Hair follicle dermal papilla cell (primary cell): ENCODE measurements around the gene TENT5C. TPM values are rescaled to one million over a fixed set of nuclear protein-coding genes. Genes with fewer than 3 reads are reported as not detected.

Experiments used
- total RNA-seq: library from RNA; depleted of rRNA; stranded (reverse); fragments of >200 nt; gene quantifications from 2 replicates; pipeline ENCODE4 v1.2.3, GENCODE V29; 2012

Gene TENT5C
- 0.49 and 0.61 TPM in 2 replicates for total RNA-seq

DNA sequence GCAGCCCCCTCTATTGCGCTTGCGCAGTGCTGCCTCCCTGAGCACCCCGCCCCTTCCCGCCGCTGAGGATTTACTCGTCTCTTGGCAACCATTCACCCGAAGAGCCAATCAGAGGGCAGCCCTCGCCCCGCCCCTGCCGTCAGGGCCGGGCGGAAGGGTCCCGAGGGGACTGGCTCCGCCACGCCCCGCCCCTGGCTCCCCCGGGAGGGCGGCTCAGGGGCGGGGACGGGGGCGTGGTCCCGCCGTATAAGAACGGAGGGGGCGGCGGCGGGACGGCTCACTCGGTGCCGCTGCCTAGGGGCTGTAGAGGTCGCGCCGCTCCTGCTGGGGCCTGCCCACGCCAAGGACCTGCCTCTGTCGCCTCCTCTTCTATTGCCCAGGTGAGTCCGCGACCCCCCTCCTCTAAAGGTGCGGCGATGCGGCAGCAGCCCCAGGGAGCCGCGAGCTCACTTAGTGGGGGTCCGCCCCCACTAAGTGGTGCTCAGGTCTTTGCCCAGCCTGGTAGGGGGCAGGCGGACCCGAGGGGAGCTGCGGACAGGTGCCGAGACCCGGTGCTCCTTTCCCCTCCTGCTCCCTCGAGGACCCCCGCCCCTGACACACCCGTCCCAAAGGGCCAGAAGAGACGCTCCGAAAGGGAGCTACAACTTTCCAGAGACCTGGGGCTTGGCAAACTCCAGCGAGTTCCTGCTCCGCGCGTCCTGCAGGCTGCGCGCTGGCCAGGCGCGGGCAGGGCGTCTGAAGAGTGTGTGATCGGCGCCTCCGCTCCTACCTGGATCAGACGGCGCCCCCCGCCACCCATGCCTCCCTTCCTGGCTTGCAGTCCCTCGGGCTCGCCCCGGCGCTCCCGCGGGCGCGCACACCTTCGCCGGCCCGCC, at the start of gene TENT5C:
Gene TENT5C (plus strand): TSS at position 275 of the 875 bp plus-strand sequence. CDS start 16,821 bp downstream, outside the sequence.

Other genes starting within 250 kb of the TENT5C start
- 42.5 and 43.1 TPM in 2 replicates for gene MAN1A2, start 238.6 kb upstream of the TENT5C start, total RNA-seq